SK-N-MC (cell line): Measurements from ENCODE around the gene NOL6.

Source experiments
- EZH2 ChIP-seq: fragments of 200-600 bp; sonication (generic); IDR thresholded peaks from one replicate; pipeline ENCODE4 v1.6.1; 2017; ENCODE audit warnings: antibody characterized with exemption
- FOXP2 ChIP-seq: optimal IDR thresholded peaks from 2 replicates; pipeline ENCODE3; 2011; ENCODE audit warnings: mild to moderate bottlenecking, moderate library complexity; ENCODE audit not compliant: insufficient read depth; ENCODE audit errors: extremely low read length, control extremely low read depth
- POLR2AphosphoS5 ChIP-seq: IDR thresholded peaks from 2 replicates; pipeline ENCODE4 v1.6.1; 2012; ENCODE audit warnings: mild to moderate bottlenecking, low read depth, low read length, borderline replicate concordance

GRCh38 chr9:33517373-33517772, 43.6 kb upstream of the NOL6 start:
- TF ChIP-seq POLR2AphosphoS5 (no peak), EZH2 (no peak), FOXP2 (no peak)
